ENCODE results near the gene PTH. TPM values are rescaled to one million over a fixed set of nuclear protein-coding genes. Genes with fewer than 3 reads are reported as not detected.

Gene PTH
- total and polyA plus RNA-seq, 9 of the 15 experiments (the other 6 are each of a cell fraction or from before 2014, with no cell fraction given): not detected

DNA sequence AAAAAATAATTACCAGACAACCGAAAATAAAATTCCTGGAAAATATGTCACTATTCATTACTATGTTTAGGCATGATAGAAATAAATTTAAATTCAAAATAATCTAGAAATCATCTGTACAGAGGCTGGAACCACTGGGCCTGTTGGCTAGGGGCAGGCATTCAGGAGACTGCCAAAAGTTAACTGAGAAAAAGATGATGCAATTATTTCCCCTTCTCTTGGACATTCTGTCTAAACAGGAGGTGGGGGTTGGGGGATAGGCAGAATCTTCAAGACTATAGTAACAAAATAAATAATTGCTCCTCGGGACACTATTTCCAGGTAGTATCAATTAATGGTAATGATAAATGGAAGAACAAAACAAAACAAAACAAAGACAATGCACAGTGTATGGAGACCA is 46.9 kb downstream of the PTH start (continued):
- TF ChIP-seq POLR2H (tag; IDR thresholded peaks at IDR 0.05; ENCODE audit: low read depth) (0 out of 2 replicates have a peak, but pooled peaks have one; percentile 18), JUND (IDR thresholded peaks at IDR 0.05; ENCODE audit: borderline replicate concordance, low read depth, low read length) (peak; percentile 51; the same call in 1 of the 2 replicates), JUND (tag; IDR thresholded peaks at IDR 0.05; ENCODE audit: borderline replicate concordance, low read depth, low read length) (peak; percentile 28; the same call in 1 of the 3 replicates), EP400 (IDR thresholded peaks at IDR 0.05) (peak; percentile 21; the same call in 1 of the 2 replicates), SMAD4 (CRISPR knock-in tag; conservative IDR thresholded peaks at IDR 0.05) (peak; percentile 65; the same call in 1 of the 2 replicates), CC2D1A (IDR thresholded peaks at IDR 0.05) (peak; percentile 18; the same call in 1 of the 2 replicates), ZNF175 (CRISPR knock-in tag; IDR thresholded peaks at IDR 0.05; ENCODE audit: low read depth) (peak; percentile 35; the same call in 1 of the 2 replicates), FIP1L1 (IDR thresholded peaks at IDR 0.05; ENCODE audit: low read depth, low read length, poor library complexity, severe bottlenecking) (no peak)

GRCh38 chr11:13446444-13446843 is 49.4 kb downstream of the PTH start:
- no TSS peak for BruUV-seq (replicated peaks)
- no peak for DNase-seq (ENCODE audit: extremely low read depth in 1 of 4, low spot score in 3 of 4)
- Histone ChIP-seq H3K36me3 (ENCODE audit: control insufficient read depth, insufficient read depth, low read length) (no peaks in the 10 kb centered on the region), H3K27me3 (ENCODE audit: control insufficient read depth in 2 of 2, insufficient read depth in 2 of 2, low read length in 2 of 2) (no peaks in the 10 kb centered on the region), H3K4me1 (replicated peaks in 1 of 2; ENCODE audit: control insufficient read depth in 2 of 2, insufficient read depth in 2 of 2, low read length in 2 of 2) (no peaks in the 10 kb centered on the region), H4K20me1 (replicated peaks; ENCODE audit: control insufficient read depth, insufficient read depth, low read length) (no peaks in the 10 kb centered on the region), H3K79me2 (ENCODE audit: control insufficient read depth, insufficient read depth, low read length) (peaks cover 3% of the 10 kb centered on the region; the same call in 1 of the 3 replicates), H3K4me3 (no peak overlapping the region), H2AFZ (ENCODE audit: low read depth, low read length) (no peak overlapping the region), H3K9ac (ENCODE audit: insufficient read depth in 1 of 2, low read depth in 2 of 2, low read length in 2 of 2) (no peak overlapping the region), H3K27ac (ENCODE audit: extremely low read depth, low read depth, low read length) (no peak overlapping the region), H3K4me2 (ENCODE audit: insufficient read depth, low read length) (no peak overlapping the region), H3K9me3 (replicated peaks; ENCODE audit: control insufficient read depth, insufficient read depth, low read depth, low read length) (no peaks in the 10 kb centered on the region), H3K9me1 (ENCODE audit: control insufficient read depth, insufficient read depth, low read length) (no peaks in the 10 kb centered on the region)
- in situ Hi-C loops (cut with MboI): no loop called here
- ChIA-PET POLR2A (no interaction called here), CTCF (ENCODE audit: low intra/inter-chr PET ratio) (no interaction called here)
- ATAC-seq: no peak
- no peak for TF ChIP-seq ILK (tag; IDR thresholded peaks at IDR 0.05; ENCODE audit: borderline replicate concordance, low read depth)
- intact Hi-C loops (cut with micrococcal nuclease): no loop called here
- FAIRE-seq: no peak

All from K562 (cell line).